Glomerular endothelial cell (primary cell): Measurements from ENCODE around the gene CCDC149. TPM values are rescaled to one million over a fixed set of nuclear protein-coding genes. Genes with fewer than 3 reads are reported as not detected.

Experiments used
- total RNA-seq: library from RNA; depleted of rRNA; stranded (reverse); fragments of >200 nt; gene quantifications from 2 replicates; pipeline ENCODE4 v1.2.3, GENCODE V29; 2015

Gene CCDC149
- total RNA-seq, 1 donor from 2014 or later: 11.6 TPM

Other genes with a start within 250 kb of the CCDC149 start
- gene SOD3, start 117.5 kb downstream of the CCDC149 start, total RNA-seq: 0.35 and 0.58 TPM in 2 replicates
- 0.05 TPM in 1 of 2 replicates, not detected in the other for gene LGI2, start 117.9 kb upstream of the CCDC149 start, total RNA-seq
- gene SEPSECS, start 247.4 kb upstream of the CCDC149 start, total RNA-seq: 4.8 and 5.8 TPM in 2 replicates